ENCODE data around the gene SERPING1.

The SERPING1 gene

DNA sequence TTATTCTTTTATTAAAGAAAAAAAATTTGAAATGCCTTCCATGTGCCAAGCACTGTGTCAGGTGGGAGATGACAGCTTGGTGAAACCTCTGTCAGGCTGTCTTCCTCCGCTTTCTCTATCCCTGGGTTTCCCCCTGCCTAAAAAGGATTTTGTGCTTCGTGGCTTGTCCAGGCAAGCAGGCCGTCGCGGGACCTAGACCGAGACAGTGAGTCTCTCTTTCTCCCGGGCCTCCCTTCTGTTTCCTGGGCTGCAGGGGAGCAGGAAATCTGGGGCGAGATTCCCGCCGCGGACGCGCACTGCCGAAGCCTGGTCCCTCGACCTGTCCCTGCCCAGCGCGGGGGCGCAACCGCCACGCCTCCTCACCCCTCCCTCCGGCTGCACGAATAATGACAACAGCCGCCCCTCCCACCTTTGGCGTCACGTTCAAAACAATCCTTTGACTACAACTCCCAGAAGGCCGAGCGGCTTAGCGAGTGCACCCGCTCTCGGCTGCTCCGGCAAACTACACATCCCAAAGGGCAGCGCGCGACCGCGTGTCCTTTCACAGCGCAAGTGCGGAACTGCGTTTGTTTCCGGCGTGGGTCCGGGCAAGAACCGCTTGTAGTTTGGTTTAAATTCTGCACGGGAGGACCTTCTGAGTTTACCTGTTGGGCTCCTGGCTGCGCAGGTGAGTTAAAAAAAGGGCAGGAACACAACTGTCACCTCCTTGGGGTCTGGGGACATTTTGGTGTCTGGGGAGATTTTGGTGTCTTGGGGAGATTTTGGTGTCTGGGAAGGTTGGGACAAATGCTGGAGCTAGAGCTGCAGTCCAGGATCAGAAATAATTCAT is 59.9 kb downstream of the SERPING1 start, which contains the start of gene CLP1:
Gene CLP1 (plus strand): TSS at position 569 of the 829 bp plus-strand sequence. CDS start 1,715 bp downstream, outside the sequence.
- peak; percentile 69 for DNase-seq

DNA sequence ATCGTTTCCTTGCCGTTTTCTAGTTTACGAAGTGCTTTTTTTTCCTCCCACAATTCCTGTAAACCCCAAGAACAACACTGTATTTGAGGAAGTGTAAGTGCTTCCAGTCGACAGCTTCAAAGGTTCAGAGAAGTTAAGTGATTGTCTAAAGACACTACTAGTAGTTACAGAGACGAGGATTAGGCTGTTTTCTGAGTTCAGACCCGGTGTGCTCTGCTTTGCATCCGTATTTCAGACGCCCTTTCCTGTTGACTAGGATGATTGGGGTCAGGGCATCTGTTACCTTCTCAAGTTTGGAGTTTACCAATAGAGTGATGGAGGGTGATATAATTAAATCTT is 60.5 kb downstream of the SERPING1 start:
- no peak for DNase-seq

- DNase-seq, result no peak
Measured at GRCh38 chr11:57659669-57660068, 62.2 kb downstream of the SERPING1 start.

- no peak for DNase-seq
Measured at GRCh38 chr11:57662893-57663292, 65.4 kb downstream of the SERPING1 start.

DNA sequence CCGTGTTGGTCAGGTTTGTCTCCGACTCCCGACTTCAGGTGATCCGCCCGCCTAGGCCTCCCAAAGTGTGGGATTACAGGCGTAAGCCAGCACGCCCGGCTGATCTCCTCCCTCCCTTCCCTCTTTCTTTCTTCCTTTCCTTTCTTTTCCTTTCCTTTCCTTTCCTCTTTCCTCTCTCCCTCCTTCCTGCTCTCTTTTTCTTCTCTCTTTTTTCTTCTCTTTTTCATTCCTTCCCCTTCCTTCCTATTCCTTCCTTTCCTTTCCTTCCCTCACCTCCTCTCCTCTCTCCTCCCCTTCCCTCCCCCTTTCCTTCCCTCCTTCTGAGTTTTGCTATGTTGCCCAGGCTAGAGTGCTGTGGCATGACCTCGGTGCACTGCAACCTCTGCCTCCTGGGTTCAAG is 66.5 kb downstream of the SERPING1 start:
- DNase-seq, result no peak

Data from SIG-M5 (cell line).